GM23248 (cell line): ENCODE data around the gene LRFN3.

ENCODE experiments used
- EZH2 ChIP-seq: fragments of 200-600 bp; sonication (generic); IDR thresholded peaks from 2 replicates; pipeline ENCODE4 v1.6.1; 2018; ENCODE audit warnings: antibody characterized with exemption, mild to moderate bottlenecking; ENCODE audit not compliant: insufficient read depth, poor library complexity, severe bottlenecking
- EZH2phosphoT487 ChIP-seq: fragments of 200-600 bp; sonication (generic); IDR thresholded peaks from 2 replicates; pipeline ENCODE4 v1.6.1; 2018; ENCODE audit warnings: antibody characterized with exemption, moderate library complexity, mild to moderate bottlenecking, low read depth; ENCODE audit not compliant: insufficient read depth

GRCh38 chr19:35902870-35903475 is 33.2 kb upstream of the LRFN3 start:
- TF ChIP-seq EZH2 (no peak), EZH2phosphoT487 (no peak)
